HEK293 (cell line): ENCODE measurements around the gene EDIL3.

ENCODE experiments used
- CTCF ChIA-PET: fragments of 350-600 bp; formaldehyde crosslinking; extraction: SDS; loops from one replicate; lab custom pipeline; 2021; ENCODE audit warnings: antibody characterized with exemption; lab: Yijun Ruan, JAX
- POLR2A ChIA-PET: fragments of 300-600 bp; formaldehyde crosslinking; extraction: SDS; loops from one replicate; lab custom pipeline; 2020; ENCODE audit warnings: antibody characterized with exemption, inconsistent platforms; lab: Yijun Ruan, JAX
- H3K27ac ChIP-seq: fragments of 200-500 bp; sonication (Bioruptor generic); 2 replicates; pipeline ENCODE4 v1.5.1; 2014; ENCODE audit warnings: low read depth, low read length, control low read depth, inconsistent platforms; ENCODE audit errors: extremely low read depth
- H3K36me3 ChIP-seq, 2 experiments: fragments of 200-500 bp in 1 of 2; sonication (Bioruptor generic) in 1 of 2; 1 replicate in 1 of 2; 2 replicates in 1 of 2; pipeline ENCODE4 v1.5.1; 2014 to 2017; ENCODE audit warnings: inconsistent platforms in 2 of 2, low read length in 2 of 2; ENCODE audit not compliant: control insufficient read depth in 2 of 2, insufficient read depth in 1 of 2
- H3K4me1 ChIP-seq: fragments of 200-500 bp; sonication (Bioruptor generic); 2 replicates; pipeline ENCODE4 v1.5.1; 2014; ENCODE audit warnings: mild to moderate bottlenecking, low read length, inconsistent platforms; ENCODE audit not compliant: control insufficient read depth, insufficient read depth
- H3K4me3 ChIP-seq: 2 replicates; pipeline ENCODE4 v1.5.1; 2011; ENCODE audit warnings: low read depth, mild to moderate bottlenecking, control low read depth, low read length, moderate library complexity
- H3K9me3 ChIP-seq: fragments of 200-500 bp; sonication (Bioruptor generic); 2 replicates; pipeline ENCODE4 v1.5.1; 2014; ENCODE audit warnings: low read depth, low read length, inconsistent platforms; ENCODE audit not compliant: control insufficient read depth, insufficient read depth
- ATF2 ChIP-seq: fragments of 450-650 bp; formaldehyde crosslinking; IDR thresholded peaks from 2 replicates; pipeline ENCODE4 v1.5.1; 2016; ENCODE audit warnings: missing biosample characterization, missing genetic modification characterization, low read depth
- KLF9 ChIP-seq: fragments of 450-650 bp; formaldehyde crosslinking; IDR thresholded peaks from 2 replicates; pipeline ENCODE4 v1.5.1; 2016; ENCODE audit warnings: missing biosample characterization, missing genetic modification characterization, low read depth
- ZBTB21 ChIP-seq: fragments of 450-650 bp; formaldehyde crosslinking; IDR thresholded peaks from 2 replicates; pipeline ENCODE4 v1.5.1; 2017; ENCODE audit warnings: missing biosample characterization, missing genetic modification characterization
- ZBTB6 ChIP-seq: fragments of 450-650 bp; formaldehyde crosslinking; IDR thresholded peaks from 2 replicates; pipeline ENCODE4 v1.5.1; 2017; ENCODE audit warnings: missing biosample characterization, missing genetic modification characterization
- ZFP3 ChIP-seq: fragments of 450-650 bp; formaldehyde crosslinking; IDR thresholded peaks from 2 replicates; pipeline ENCODE4 v1.5.1; 2016; ENCODE audit warnings: low read depth, missing biosample characterization, missing genetic modification characterization
- ZNF112 ChIP-seq: fragments of 450-650 bp; formaldehyde crosslinking; IDR thresholded peaks from 2 replicates; pipeline ENCODE4 v1.5.0; 2017; ENCODE audit warnings: missing biosample characterization, missing genetic modification characterization
- ZNF132 ChIP-seq: fragments of 450-650 bp; formaldehyde crosslinking; IDR thresholded peaks from 2 replicates; pipeline ENCODE4 v1.5.1; 2017; ENCODE audit warnings: missing biosample characterization, missing genetic modification characterization, borderline replicate concordance
- ZNF157 ChIP-seq: fragments of 450-650 bp; formaldehyde crosslinking; IDR thresholded peaks from 2 replicates; pipeline ENCODE4 v1.5.1; 2016; ENCODE audit warnings: missing biosample characterization, missing genetic modification characterization
- ZNF174 ChIP-seq: fragments of 450-650 bp; formaldehyde crosslinking; IDR thresholded peaks from 2 replicates; pipeline ENCODE4 v1.5.0; 2017; ENCODE audit warnings: missing biosample characterization, mild to moderate bottlenecking, missing genetic modification characterization
- ZNF19 ChIP-seq: fragments of 450-650 bp; formaldehyde crosslinking; IDR thresholded peaks from 2 replicates; pipeline ENCODE4; 2016; ENCODE audit warnings: missing biosample characterization, missing genetic modification characterization, low read depth
- ZNF239 ChIP-seq: fragments of 450-650 bp; formaldehyde crosslinking; IDR thresholded peaks from 2 replicates; pipeline ENCODE4 v1.5.1; 2016; ENCODE audit warnings: missing biosample characterization, missing genetic modification characterization
- ZNF302 ChIP-seq: fragments of 450-650 bp; formaldehyde crosslinking; IDR thresholded peaks from 2 replicates; pipeline ENCODE4 v1.5.1; 2016; ENCODE audit warnings: missing biosample characterization, missing genetic modification characterization, low read depth
- ZNF335 ChIP-seq: fragments of 450-650 bp; formaldehyde crosslinking; conservative IDR thresholded peaks from 2 replicates; pipeline ENCODE4 v1.5.1; 2016; ENCODE audit warnings: missing biosample characterization, missing genetic modification characterization
- ZNF341 ChIP-seq: fragments of 450-650 bp; formaldehyde crosslinking; IDR thresholded peaks from 2 replicates; pipeline ENCODE4; 2016; ENCODE audit warnings: low read depth, missing biosample characterization, missing genetic modification characterization
- ZNF37A ChIP-seq: fragments of 450-650 bp; IDR thresholded peaks from 2 replicates; pipeline ENCODE4 v1.5.1; 2018; ENCODE audit warnings: missing biosample characterization, missing genetic modification characterization
- ZNF433 ChIP-seq: fragments of 450-650 bp; formaldehyde crosslinking; IDR thresholded peaks from 2 replicates; pipeline ENCODE4 v1.5.1; 2016; ENCODE audit warnings: missing biosample characterization, missing genetic modification characterization, low read depth
- ZNF544 ChIP-seq: fragments of 450-650 bp; formaldehyde crosslinking; IDR thresholded peaks from 2 replicates; pipeline ENCODE4 v1.5.0; 2017; ENCODE audit warnings: missing biosample characterization, missing genetic modification characterization
- ZNF623 ChIP-seq: fragments of 450-650 bp; formaldehyde crosslinking; IDR thresholded peaks from 2 replicates; pipeline ENCODE4 v1.5.1; 2016; ENCODE audit warnings: missing biosample characterization, missing genetic modification characterization
- ZNF843 ChIP-seq: fragments of 450-650 bp; formaldehyde crosslinking; IDR thresholded peaks from 2 replicates; pipeline ENCODE4 v1.5.1; 2016; ENCODE audit warnings: missing biosample characterization, missing genetic modification characterization
- ZSCAN16 ChIP-seq: fragments of 450-650 bp; formaldehyde crosslinking; IDR thresholded peaks from 2 replicates; pipeline ENCODE4 v1.5.1; 2016; ENCODE audit warnings: missing biosample characterization, missing genetic modification characterization
- TF ChIP-seq, protein P1 (sequence below): fragments of 450-650 bp; formaldehyde crosslinking; IDR thresholded peaks from 2 replicates; pipeline ENCODE4 v1.5.0; 2017; ENCODE audit warnings: missing biosample characterization, missing genetic modification characterization, borderline replicate concordance
- TF ChIP-seq, protein P2 (sequence below): fragments of 450-650 bp; formaldehyde crosslinking; IDR thresholded peaks from 2 replicates; pipeline ENCODE4 v1.5.1; 2016; ENCODE audit warnings: missing biosample characterization, missing genetic modification characterization
- TF ChIP-seq, protein P3 (sequence below): fragments of 450-650 bp; formaldehyde crosslinking; IDR thresholded peaks from 2 replicates; pipeline ENCODE4 v1.5.1; 2017; ENCODE audit warnings: missing biosample characterization, missing genetic modification characterization

Gene EDIL3

DNA sequence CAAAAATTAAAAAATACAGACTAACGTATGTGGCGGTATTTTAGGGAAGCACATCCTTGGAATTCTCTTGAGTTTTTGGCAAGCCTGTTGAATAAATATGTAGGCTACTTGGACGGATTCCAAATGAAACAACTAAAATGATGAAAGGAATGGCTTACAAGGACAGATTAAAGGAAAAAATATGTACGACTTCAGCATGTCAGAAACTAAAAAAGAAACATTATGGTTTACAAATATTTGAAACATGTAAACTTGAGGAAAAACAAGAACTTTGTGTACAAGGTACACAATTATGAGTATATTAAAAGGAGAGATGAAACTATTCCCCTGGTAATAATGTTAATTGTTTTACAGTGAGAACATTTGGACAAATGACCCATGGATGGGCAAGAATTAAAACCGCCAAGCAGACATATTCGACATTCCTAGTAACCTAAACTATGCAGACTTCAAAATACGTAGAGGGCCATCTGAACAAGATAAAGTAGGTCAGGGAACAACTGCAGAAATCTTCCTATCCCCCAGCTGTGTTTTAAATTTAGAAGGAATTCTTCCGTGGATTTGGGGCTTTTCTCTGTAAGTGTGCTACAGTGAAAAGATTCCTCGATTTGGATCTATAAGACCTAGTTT, 12.5 kb downstream of the EDIL3 start (continued):
- TF ChIP-seq, protein P1, sequence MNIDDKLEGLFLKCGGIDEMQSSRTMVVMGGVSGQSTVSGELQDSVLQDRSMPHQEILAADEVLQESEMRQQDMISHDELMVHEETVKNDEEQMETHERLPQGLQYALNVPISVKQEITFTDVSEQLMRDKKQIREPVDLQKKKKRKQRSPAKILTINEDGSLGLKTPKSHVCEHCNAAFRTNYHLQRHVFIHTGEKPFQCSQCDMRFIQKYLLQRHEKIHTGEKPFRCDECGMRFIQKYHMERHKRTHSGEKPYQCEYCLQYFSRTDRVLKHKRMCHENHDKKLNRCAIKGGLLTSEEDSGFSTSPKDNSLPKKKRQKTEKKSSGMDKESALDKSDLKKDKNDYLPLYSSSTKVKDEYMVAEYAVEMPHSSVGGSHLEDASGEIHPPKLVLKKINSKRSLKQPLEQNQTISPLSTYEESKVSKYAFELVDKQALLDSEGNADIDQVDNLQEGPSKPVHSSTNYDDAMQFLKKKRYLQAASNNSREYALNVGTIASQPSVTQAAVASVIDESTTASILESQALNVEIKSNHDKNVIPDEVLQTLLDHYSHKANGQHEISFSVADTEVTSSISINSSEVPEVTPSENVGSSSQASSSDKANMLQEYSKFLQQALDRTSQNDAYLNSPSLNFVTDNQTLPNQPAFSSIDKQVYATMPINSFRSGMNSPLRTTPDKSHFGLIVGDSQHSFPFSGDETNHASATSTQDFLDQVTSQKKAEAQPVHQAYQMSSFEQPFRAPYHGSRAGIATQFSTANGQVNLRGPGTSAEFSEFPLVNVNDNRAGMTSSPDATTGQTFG (tag by site-specific recombination) = no peak
- TF ChIP-seq ZNF341 (tag by site-specific recombination) = no peak

DNA sequence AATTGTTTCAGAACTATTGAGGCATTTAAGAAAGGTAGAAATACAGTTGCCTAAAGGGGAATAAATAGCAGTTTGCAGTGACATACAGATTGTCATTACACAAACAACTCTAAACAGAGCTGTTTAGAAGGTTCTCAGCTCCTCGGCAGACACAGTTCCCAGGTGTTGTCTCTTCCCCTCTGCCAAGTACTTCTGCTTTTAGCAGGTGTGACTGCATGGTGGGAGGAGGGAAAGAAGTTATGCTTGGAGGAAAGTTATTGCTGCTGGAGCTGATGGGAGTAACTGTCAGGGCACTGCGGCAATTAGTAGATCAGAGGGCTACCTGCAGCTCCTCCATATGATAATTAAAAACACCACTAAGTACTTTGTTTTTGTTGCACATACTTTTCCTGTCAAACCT, 14.5 kb downstream of the EDIL3 start:
- CTCF ChIA-PET = interaction anchor here (0.6 to 1.1 kb wide), 4 partner anchors 115 to 652 kb away, joined by 3 read pairs; no protein-coding TSS in a partner anchor
- H3K4me3 ChIP-seq = no peak overlapping the region
- POLR2A ChIA-PET = interaction anchor here (1.3 kb wide), 1 partner anchor 15 kb away, joined by 4 read pairs; the partner anchor contains the start of gene EDIL3
- peaks cover 8% of the 10 kb centered on the region for H3K4me1 ChIP-seq
- no peaks in the 10 kb centered on the region for H3K36me3 ChIP-seq
- no peaks in the 10 kb centered on the region for H3K9me3 ChIP-seq
- TF ChIP-seq ZFP3 (tag by site-specific recombination) = no peak
- no peak for TF ChIP-seq KLF9 (tag by site-specific recombination)
- TF ChIP-seq ATF2 (tag by site-specific recombination) = no peak
- TF ChIP-seq, protein P2, sequence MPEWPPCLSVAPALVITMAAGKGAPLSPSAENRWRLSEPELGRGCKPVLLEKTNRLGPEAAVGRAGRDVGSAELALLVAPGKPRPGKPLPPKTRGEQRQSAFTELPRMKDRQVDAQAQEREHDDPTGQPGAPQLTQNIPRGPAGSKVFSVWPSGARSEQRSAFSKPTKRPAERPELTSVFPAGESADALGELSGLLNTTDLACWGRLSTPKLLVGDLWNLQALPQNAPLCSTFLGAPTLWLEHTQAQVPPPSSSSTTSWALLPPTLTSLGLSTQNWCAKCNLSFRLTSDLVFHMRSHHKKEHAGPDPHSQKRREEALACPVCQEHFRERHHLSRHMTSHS (tag by site-specific recombination) = no peak
- no peak for TF ChIP-seq ZNF132 (tag by site-specific recombination)
- TF ChIP-seq ZNF239 = no peak
- no peak for TF ChIP-seq ZNF19 (tag by site-specific recombination)
- no peak for TF ChIP-seq ZNF433 (tag by site-specific recombination)
- TF ChIP-seq ZNF112 (tag by site-specific recombination) = no peak
- TF ChIP-seq, protein P3, sequence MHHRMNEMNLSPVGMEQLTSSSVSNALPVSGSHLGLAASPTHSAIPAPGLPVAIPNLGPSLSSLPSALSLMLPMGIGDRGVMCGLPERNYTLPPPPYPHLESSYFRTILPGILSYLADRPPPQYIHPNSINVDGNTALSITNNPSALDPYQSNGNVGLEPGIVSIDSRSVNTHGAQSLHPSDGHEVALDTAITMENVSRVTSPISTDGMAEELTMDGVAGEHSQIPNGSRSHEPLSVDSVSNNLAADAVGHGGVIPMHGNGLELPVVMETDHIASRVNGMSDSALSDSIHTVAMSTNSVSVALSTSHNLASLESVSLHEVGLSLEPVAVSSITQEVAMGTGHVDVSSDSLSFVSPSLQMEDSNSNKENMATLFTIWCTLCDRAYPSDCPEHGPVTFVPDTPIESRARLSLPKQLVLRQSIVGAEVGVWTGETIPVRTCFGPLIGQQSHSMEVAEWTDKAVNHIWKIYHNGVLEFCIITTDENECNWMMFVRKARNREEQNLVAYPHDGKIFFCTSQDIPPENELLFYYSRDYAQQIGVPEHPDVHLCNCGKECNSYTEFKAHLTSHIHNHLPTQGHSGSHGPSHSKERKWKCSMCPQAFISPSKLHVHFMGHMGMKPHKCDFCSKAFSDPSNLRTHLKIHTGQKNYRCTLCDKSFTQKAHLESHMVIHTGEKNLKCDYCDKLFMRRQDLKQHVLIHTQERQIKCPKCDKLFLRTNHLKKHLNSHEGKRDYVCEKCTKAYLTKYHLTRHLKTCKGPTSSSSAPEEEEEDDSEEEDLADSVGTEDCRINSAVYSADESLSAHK (tag by site-specific recombination) = no peak
- no peak for TF ChIP-seq ZNF341 (tag by site-specific recombination)
- TF ChIP-seq ZNF302 = no peak
- TF ChIP-seq ZNF335 (tag by site-specific recombination) = no peak
- no peak for TF ChIP-seq ZNF37A (tag by site-specific recombination)
- H3K27ac ChIP-seq = no peak overlapping the region

GRCh38 chr5:84364043-84364442, 20.6 kb downstream of the EDIL3 start:
- Histone ChIP-seq H3K4me3 (no peak overlapping the region), H3K9me3 (no peaks in the 10 kb centered on the region)
- TF ChIP-seq ZSCAN16 (tag by site-specific recombination) (no peak), ZNF157 (tag by site-specific recombination) (no peak), ZNF174 (tag by site-specific recombination) (no peak), ZNF544 (no peak), ZBTB6 (no peak), ZBTB21 (tag by site-specific recombination) (no peak), ZNF843 (tag by site-specific recombination) (no peak), ZNF623 (no peak), ZNF239 (no peak)
- TF ChIP-seq, all 188 proteins: peak for 0
- Histone ChIP-seq H3K4me1 (no peaks in the 10 kb centered on the region), H3K36me3 (no peaks in the 10 kb centered on the region), H3K27ac (no peak overlapping the region)
- POLR2A ChIA-PET = no interaction called here
- CTCF ChIA-PET = no interaction called here
